ENCODE data around the gene STAT6.

Gene STAT6

GRCh38 chr12:57096099-57096572 lies 15.0 kb downstream of the STAT6 start:
- Histone ChIP-seq H3K36me3 (ENCODE audit: low read depth) (peaks cover 52% of the 10 kb centered on the region), H3K27me3 (ENCODE audit: insufficient read depth, poor library complexity, severe bottlenecking) (no peaks in the 10 kb centered on the region), H3K4me3 (ENCODE audit: severe bottlenecking) (no peak overlapping the region), H3K9me3 (ENCODE audit: severe bottlenecking) (no peaks in the 10 kb centered on the region), H3K27ac (ENCODE audit: poor library complexity, severe bottlenecking) (peak overlapping the region; percentile 61), H3K4me1 (ENCODE audit: insufficient read depth, poor library complexity, severe bottlenecking) (peaks cover 20% of the 10 kb centered on the region)
- TF ChIP-seq CTCF (IDR thresholded peaks at IDR 0.05; ENCODE audit: poor library complexity, severe bottlenecking): no peak
- peak; percentile 96 for DNase-seq (ENCODE audit: low spot score)
- peak; percentile 87 for ATAC-seq (ENCODE audit: low read depth)

GRCh38 chr12:57095440-57095839 lies 15.7 kb downstream of the STAT6 start:
- Histone ChIP-seq H3K27ac (ENCODE audit: poor library complexity, severe bottlenecking) (peak overlapping the region; percentile 61), H3K9me3 (ENCODE audit: severe bottlenecking) (no peaks in the 10 kb centered on the region), H3K27me3 (ENCODE audit: insufficient read depth, poor library complexity, severe bottlenecking) (no peaks in the 10 kb centered on the region), H3K36me3 (ENCODE audit: low read depth) (peaks cover 59% of the 10 kb centered on the region), H3K4me3 (ENCODE audit: severe bottlenecking) (no peak overlapping the region), H3K4me1 (ENCODE audit: insufficient read depth, poor library complexity, severe bottlenecking) (peaks cover 20% of the 10 kb centered on the region)
- ATAC-seq (ENCODE audit: low read depth) (no peak), DNase-seq (ENCODE audit: low spot score) (no peak)
- no peak for TF ChIP-seq CTCF (IDR thresholded peaks at IDR 0.05; ENCODE audit: poor library complexity, severe bottlenecking)

- Histone ChIP-seq H3K4me3 (ENCODE audit: severe bottlenecking) (no peak overlapping the region), H3K4me1 (ENCODE audit: insufficient read depth, poor library complexity, severe bottlenecking) (peaks cover 20% of the 10 kb centered on the region), H3K27ac (ENCODE audit: poor library complexity, severe bottlenecking) (peak overlapping the region; percentile 61), H3K27me3 (ENCODE audit: insufficient read depth, poor library complexity, severe bottlenecking) (no peaks in the 10 kb centered on the region), H3K9me3 (ENCODE audit: severe bottlenecking) (no peaks in the 10 kb centered on the region), H3K36me3 (ENCODE audit: low read depth) (peaks cover 62% of the 10 kb centered on the region)
- ATAC-seq (ENCODE audit: low read depth) (no peak), DNase-seq (ENCODE audit: low spot score) (no peak)
- no peak for TF ChIP-seq CTCF (IDR thresholded peaks at IDR 0.05; ENCODE audit: poor library complexity, severe bottlenecking)
Observed at GRCh38 chr12:57094208-57095160, 16.7 kb downstream of the STAT6 start.

- Histone ChIP-seq H3K27ac (ENCODE audit: poor library complexity, severe bottlenecking) (peak overlapping the region; percentile 61), H3K4me3 (ENCODE audit: severe bottlenecking) (no peak overlapping the region), H3K36me3 (ENCODE audit: low read depth) (peaks cover 62% of the 10 kb centered on the region), H3K4me1 (ENCODE audit: insufficient read depth, poor library complexity, severe bottlenecking) (peaks cover 20% of the 10 kb centered on the region), H3K27me3 (ENCODE audit: insufficient read depth, poor library complexity, severe bottlenecking) (no peaks in the 10 kb centered on the region), H3K9me3 (ENCODE audit: severe bottlenecking) (no peaks in the 10 kb centered on the region)
- TF ChIP-seq CTCF (IDR thresholded peaks at IDR 0.05; ENCODE audit: poor library complexity, severe bottlenecking): peak; percentile 52
- DNase-seq (ENCODE audit: low spot score): no peak
- ATAC-seq (ENCODE audit: low read depth): no peak; the same call in 2 of the 3 replicates
Observed at GRCh38 chr12:57093415-57094207, 17.6 kb downstream of the STAT6 start.

Measured in RWPE2 (cell line).